GM19467 (cell line): ENCODE data around the gene PRRC1.

Experiments
- ATAC-seq: cut with Tn5 transposase; IDR thresholded peaks from one replicate; pipeline ENCODE4 v1.9.1; 2021; ENCODE audit warnings: mild to moderate bottlenecking, moderate library complexity; ENCODE audit not compliant: unreplicated experiment

The PRRC1 gene

DNA sequence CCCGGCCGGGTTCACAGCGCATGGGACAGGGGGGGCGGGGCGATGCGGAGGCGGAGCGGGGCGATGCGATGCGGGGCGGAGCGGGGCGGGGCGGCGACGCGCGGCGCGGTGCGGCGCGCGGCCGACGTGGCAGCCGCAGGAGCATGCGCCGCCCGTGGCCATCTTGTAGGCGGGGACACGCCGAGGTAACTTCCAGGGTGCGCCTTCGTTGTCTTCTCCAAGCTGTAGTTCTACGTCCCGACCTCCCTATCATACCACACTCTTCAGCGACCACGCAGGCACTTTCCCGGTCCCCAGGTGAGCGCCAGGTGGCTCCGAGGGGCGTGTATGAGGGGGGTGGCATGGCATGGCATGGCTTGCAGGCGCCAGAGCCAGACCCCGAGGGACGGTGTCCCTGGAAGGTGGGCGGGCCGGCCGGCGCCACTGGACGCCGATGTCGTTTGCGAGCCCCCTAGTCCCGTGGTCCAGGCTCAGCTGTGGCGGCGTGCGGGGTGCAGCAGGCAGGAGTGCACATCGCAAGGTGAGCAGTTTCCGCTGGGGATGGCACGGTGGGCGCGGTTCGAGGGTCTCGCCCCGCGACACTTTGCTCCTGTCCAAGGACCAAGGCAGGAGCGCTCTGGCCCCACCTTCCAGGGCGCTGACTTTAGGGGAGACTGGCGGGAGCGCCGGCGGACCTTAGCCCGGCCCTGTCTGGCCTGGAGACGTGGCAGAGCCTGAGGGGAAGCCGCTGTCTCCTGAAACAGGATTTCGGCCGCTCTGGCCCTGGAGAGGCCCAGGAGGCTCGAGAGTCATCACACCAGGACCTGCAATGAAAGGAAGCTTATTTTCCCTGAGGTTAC is at the start of gene PRRC1:
Gene PRRC1, plus strand, starts transcription at position 161 of the 839 bp plus-strand sequence. CDS start 5,840 bp downstream, outside the sequence.
- peak; percentile 90 for ATAC-seq

- no peak for ATAC-seq
Measured at GRCh38 chr5:127471211-127471610, 46.2 kb upstream of the PRRC1 start.

DNA sequence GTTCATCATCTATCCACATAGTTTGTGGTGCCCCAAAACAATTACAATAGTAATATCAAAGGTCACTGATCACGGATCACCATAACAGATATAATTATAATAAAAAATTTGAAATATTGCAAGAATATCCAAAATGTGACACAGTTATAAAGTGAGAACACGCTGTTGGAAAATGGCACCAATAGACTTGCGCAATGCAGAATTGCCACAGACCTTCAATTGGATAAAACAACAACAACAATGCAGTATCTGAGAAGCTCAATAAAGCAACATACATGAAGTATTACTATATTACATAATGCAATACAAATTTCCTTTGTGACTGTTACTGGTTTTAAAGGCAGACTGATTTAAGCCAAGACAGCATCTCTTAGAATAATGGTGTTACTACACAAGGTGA is 44.7 kb upstream of the PRRC1 start:
- no peak for ATAC-seq

GRCh38 chr5:127486471-127486870 is 31.0 kb upstream of the PRRC1 start:
- ATAC-seq: no peak

DNA sequence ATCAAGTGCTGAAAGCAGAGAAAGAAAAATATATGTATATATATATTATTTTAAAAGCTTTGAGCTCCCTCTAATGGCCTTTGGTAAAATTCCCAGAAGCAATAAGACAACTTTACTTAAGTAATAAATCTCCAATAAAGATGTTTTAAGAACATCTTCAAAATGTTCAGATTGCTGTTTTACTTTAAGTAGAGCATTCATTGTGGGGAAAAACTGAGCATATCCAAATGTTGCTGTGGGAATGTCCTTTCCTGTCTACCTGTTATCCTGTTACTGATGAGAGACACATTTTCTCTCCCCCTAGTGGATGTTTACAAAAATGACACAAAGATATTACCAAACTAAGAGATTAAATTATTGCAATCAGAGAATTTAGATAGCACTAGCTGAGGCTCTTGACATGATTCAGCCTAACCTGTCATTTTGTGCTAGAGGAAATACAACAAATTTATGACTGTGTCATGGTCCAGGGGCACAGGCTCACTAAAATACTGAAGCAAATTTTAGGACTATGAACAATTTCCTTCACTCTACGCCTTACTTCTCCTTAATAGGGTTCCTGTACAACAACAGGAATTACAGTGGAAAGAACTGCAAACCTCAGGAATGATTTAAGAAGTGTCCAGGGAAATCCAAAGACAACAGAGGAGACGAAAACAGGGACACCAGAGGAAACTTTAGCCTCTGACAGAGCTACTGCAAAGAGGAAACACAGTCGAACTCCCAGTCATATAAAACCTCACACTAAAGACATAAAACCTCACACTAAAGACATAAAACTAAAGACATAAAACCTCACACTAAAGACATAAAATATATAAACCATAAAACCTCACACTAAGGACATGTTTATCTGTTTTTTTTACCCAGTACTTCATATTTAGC is 24.3 kb upstream of the PRRC1 start:
- ATAC-seq: peak; percentile 77

DNA sequence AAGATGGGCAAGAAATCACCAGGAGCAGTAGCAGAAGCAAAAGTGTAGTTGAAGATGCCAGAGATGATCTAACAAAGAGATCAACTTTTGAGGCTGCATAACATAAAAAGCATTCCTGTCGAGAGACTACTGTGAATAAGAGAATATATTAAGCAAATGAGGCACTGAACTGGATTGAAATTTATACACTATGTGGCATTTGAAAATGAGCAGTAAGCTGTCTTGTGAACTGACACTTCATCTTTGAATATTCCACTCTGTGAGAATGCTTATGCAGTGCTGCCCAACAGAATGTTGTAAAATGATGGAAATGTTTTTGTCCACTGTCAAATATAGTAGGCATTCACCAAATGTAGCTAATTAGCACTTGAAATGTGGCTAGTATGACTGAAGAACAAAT is 18.9 kb upstream of the PRRC1 start:
- no peak for ATAC-seq

- no peak for ATAC-seq
Measured at GRCh38 chr5:127505905-127506304, 11.5 kb upstream of the PRRC1 start.

- ATAC-seq: no peak
Measured at GRCh38 chr5:127506616-127507015, 10.8 kb upstream of the PRRC1 start.

DNA sequence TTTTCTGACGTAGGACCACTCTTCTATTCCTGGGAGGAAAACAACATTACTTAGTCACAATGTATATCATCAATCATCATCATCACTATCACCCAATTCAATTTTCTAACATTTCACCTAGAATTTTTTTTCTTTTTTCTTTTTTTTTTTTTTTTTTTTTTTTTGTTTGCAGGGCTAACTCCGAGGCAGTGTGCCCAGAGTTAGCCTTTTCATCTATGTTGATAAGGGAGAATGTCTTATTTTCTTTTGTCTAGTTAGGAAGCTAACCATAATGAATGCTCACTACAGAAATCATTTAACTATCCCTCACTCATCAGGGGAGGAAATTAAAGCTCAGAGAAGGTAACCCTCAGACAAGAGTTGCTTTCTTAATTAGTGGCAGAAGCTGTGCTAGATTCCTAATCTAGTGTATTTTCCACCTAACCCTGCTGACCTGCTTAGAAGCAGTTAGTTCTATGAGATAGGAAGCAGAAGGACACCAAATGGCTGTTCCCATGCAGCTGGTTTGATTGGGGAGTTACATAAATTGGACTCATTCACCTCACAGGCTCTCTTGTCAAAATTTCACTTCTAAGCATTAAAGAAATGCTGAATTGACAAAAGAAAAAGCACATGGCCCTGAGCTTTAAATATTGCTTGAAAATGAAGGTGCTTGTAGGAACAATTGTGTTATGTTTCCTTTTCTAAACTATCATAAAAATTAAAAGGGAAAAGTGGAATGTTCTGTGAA is 8.6 kb upstream of the PRRC1 start:
- ATAC-seq: no peak

- ATAC-seq: no peak
Measured at GRCh38 chr5:127513408-127513970, 4.0 kb upstream of the PRRC1 start.

DNA sequence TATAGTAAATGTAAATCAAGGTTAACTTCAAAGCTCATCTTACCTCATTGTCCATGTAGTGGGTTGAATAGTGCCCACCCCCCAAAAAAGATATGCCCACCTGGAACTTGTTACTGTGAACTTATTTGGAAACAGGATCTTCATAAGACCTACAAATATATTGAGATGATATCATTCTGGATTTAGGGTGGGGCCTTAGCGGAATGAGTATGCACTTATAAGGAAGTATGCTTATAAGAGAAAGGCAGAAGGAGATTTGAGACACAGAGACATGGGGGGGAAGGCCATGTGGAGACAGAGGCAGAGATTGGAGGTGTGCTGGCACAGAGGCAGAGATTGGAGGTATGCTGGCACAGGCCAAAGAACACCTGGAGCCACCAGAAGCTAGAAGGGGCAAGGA is 2.6 kb upstream of the PRRC1 start:
- ATAC-seq: no peak

DNA sequence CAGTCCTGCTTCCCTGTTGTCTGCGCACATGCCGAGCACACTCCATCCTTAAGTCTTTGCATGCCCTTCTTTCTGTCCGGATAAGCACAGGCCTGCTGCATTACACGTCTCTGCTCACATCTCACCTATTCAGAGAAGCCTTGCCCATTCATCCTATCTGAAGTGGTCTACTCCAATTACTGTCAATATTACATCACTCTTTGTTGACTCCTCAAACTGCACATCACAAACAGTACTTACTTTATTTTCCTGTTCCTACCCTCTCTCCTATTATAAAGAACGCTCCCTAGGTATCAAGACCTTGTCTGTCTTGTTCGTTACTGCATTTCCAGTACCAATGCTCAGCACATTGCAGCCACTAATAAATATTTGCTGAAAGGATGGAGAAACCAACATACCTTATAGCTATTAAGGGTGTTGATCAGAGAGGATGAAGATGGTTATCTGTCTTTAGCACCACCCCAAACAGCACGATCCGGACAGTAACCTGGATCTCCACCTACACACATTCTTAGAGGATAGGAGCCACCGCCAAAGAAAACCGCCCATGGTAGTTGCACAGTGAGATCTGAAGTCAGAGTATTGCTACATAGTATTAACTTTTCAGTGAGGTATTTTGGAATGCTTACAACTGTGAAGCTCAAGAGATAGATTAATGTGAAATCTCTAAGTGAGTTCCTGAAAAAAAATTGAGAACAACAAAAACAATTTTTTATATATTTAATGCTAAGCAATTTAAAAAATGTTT is 1.6 kb upstream of the PRRC1 start:
- no peak for ATAC-seq

DNA sequence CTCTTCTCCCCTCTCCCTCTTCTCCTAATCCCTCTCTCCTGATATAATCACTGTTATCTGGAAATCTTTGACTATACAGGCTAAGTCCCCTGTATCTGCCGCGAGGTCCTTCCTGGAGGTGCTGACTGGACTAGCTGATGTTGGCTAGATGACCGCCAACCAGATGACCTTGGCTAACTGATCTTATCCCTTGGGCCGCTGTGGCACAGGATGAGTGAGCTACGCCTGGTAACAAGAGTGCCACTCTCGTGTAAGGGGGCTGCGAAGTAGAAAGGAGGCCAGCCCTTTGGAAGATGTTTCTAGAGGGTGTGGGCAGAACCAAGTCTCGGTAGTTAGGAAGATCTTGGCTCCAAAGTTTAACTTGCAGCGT is 345 bp upstream of the PRRC1 start:
- peak; percentile 20 for ATAC-seq

DNA sequence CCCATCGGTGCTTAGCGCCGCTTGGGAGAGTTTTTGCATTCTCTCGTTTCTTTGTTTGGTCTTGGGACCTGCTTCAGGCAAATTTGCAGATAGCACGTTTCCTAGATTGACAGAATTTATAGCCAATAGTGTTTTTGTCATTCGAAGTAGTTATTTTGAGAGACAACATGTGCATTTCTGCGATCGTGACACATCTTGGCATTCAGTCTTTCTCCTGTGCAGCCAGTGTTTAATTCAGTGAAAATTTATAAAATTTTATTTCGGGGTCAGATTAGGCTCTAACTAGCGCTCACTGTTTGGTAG is 830 bp downstream of the PRRC1 start:
- peak; percentile 25 for ATAC-seq

- ATAC-seq: no peak
Measured at GRCh38 chr5:127519527-127519926, 2.1 kb downstream of the PRRC1 start.

DNA sequence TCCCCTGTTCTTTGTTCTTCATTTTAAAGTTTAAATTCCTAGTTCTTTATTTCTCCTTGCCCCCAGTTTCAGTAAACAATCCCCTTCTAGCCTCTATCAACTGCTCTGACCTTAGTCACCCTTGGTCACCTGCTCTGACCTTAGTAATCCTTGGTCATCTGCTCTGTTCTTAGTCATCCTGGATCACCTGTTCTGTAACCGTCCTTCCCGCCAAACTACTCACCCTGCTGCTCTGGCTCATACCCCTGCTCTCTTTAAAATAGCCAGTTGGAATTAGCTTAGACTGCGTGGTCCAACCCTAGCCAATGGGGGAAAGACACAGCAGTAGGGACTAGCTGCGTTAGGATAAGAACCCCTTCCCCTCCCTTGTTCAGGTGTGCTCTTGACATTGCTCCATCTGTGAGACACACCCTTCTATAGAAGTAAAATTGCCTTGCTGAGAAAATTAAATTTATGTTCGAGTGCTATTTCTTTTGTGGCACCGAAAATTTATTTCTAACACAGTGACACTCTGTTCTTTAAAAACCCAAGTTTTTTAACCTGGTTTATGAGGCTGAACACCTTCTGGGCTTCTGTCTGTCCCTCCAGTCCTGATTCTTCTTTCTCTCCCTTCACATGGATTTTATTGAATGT is 3.8 kb downstream of the PRRC1 start:
- ATAC-seq: no peak

DNA sequence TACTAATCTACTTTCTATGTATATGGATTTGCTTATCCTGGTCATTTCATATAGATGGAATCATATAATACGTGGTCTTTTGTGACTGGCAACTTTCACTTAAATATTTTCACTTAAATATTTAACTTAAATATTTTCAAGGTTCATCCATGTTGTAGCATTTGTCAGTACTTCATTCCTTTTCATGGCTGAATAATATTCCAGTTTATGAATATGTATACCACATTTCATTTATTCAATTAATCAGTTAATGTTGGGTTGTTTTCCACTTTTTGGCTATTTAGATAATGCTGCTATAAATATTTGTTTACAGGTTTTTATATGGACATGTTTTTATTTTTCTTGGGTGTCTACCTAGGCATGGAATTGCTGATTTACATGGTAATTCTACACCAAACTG is 7.7 kb downstream of the PRRC1 start:
- no peak for ATAC-seq

DNA sequence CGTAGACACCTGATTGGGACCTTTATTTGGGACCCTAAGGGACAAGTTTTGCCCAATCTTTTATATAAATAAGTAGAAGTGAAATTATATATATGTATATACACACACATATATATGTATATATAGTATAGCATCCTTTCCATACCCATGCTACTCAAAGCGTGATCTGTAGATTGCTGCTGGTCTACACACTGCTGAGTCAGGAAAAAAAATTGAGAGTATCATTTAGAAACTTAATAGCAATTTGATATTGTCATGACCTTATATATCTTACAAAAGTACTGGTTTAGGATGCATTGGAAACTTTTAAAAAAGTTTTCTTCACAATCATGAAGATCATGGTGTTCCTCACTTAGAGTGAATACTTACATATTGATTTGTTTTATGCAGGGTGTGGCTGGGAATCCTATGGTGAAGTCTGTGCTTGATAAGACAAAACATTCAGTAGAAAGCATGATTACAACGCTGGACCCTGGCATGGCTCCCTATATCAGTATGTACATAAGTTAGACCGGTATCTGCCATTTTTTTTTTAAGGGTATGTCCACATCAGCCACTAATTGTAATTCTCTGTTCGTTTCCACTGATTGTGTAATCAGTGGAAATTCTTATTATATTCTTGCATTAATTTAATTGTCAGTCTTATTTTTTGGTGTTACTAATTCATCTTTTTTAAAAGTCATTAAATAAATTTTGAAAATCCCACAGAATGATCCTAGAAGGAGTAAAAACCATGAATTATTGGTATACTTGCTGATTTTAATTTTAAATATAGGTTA is 12.7 kb downstream of the PRRC1 start:
- ATAC-seq: no peak

- no peak for ATAC-seq
Measured at GRCh38 chr5:127536687-127537086, 19.2 kb downstream of the PRRC1 start.
